NCI-H2171 treated with DMSO at 0.1 percent for 48 hours (cell line): ENCODE data around the gene IER3IP1.
"Not testable (repeated sequence)": the region's sequence is repeated elsewhere in the genome, so short reads cannot be mapped to it uniquely, and the experiment has no call there.

ENCODE experiments used
- DNase-seq: peaks from one replicate; lab custom pipeline; 2025; lab: John Stamatoyannopoulos, UW

IER3IP1 gene, protein sequence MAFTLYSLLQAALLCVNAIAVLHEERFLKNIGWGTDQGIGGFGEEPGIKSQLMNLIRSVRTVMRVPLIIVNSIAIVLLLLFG

DNA sequence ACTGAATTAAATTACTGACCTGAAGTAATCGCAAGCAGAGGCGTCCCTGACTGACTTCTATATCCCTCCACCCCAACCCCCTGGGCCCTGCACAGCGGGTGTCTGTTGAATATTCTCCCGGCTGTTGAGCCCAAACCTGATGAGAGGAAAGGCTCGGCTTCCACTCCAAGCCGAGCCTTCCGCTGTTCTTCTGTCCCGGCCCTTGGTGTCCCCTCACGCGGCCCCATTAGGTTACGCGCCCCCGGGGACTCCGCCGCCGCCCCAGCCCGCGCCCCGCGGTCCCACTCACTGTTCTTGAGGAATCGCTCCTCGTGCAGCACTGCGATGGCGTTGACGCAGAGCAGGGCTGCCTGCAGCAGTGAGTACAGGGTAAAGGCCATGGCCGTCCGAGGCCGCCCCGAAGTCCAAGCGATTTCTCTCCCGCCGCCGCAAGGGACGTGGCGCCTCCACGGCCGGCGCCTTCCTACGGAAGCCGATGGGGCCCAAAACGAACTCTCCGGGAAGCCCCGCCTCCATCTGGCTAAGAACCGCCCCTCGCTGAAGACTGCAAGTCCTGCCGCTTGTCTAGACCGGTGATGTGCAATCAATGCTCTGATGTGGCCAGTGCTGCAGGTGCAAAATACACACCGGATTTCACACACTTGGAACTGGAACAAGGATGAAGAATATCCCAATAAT lies at the start of gene IER3IP1:
Gene IER3IP1, minus strand, starts transcription at position 467 of the 678 bp plus-strand sequence. Its CDS starts 87 bp downstream, at position 380.
- DNase-seq = peak; percentile 85

DNA sequence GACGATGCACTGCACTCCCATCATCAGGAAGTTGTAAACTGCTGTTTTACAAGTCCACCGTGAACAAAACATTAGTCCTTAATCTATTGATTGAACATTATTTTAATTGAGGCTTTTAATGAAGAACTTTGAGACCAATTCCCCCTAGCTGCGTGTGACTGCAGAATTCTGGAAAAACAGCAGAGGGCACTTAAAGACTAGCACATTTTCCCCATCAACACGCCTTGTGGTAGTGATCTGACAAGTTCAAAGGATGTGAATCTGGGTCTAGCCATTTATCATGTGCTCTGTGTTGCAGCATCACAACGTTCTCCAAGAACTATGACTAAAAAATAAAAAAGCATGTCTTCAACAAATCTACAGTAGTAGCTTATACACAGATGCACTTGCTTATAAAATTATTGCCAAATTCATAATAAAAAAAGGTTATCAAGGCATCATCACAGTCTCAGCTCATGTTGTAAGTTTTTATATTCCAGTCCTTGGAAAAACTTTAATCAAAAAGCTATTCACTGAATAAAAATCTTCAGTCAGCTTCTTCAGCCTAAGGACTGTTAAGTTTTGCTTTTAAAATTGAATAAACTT lies 39.5 kb upstream of the IER3IP1 start:
- DNase-seq = peak; percentile 60

DNA sequence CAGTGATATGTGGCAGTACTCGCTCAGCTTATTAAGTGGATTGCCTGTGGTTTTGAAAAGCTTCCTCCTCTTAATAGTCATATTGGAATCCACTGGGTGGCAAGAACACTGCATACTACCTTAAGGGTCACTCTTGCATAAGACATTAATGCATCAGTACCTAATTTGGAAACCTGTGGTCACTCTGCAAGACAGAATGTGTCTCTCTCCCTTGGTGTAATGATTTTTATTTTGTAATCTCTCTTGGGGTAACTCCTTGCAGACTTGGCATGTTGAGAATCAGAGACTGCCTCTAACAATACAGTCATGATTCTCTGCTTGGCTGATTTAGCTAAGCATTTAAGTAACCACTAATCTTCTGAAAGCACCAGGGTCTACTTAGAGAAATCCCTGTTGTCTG lies 33.0 kb upstream of the IER3IP1 start:
- no peak for DNase-seq

DNA sequence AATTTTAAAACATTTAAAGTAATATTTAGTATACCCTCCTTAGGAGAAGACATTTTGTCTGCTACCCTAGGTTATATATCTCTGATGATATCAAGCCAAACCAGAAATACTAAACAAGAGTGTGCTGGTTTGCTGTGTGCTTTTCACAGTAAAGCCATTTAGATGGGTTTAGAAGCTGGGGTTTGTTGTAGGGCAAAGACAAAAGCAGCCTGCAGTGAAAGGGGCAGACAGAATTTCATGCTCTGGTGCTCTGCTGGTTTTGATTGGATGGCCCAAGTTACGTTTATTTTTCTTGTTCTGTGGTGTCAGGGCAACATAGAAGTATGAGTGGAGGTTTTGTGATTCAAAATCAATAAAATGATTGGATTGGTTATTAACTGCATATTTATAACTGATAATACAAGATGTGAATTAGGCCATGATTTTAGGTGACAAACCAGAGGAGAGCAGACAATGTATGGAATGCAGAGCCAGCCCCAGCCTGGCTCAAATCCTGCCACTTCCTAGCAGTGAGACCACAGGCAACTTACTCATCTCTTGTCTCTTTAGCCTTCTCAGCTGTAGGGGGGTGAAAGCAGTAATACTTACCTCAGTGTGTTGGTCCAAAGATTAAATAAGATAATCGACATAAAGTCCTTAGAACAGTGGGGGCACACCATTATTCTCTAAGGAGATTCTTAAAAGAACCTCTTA lies 30.9 kb upstream of the IER3IP1 start:
- no peak for DNase-seq

DNA sequence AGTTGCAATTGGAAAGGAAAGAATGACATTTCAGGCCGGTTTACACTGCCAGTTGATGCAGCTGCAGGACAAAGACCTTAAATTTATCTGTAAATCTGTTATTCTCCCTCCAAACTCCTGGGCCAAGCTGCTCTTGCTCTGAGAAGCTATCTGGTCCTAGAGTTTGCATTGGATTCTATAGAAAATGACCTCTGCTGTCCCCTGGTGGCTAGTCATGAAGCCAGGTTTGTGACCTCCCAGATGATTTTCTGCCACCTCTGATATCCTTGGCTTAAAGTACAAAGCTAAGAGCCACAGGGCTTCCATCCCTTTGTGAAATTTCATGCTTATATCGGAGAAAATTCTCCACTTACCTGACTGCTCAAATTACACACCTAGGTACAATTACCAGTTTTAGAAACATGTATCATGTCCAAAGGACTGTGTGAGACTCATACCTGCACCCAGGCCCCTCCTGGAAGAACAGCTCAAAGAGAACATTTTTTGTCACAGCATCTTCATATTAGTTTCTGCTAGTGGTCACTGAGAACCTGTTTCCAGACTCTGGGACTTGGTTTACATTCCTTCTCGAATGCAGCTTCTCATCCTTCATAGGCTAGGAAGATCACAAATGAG lies 28.9 kb upstream of the IER3IP1 start:
- peak; percentile 28 for DNase-seq

DNA sequence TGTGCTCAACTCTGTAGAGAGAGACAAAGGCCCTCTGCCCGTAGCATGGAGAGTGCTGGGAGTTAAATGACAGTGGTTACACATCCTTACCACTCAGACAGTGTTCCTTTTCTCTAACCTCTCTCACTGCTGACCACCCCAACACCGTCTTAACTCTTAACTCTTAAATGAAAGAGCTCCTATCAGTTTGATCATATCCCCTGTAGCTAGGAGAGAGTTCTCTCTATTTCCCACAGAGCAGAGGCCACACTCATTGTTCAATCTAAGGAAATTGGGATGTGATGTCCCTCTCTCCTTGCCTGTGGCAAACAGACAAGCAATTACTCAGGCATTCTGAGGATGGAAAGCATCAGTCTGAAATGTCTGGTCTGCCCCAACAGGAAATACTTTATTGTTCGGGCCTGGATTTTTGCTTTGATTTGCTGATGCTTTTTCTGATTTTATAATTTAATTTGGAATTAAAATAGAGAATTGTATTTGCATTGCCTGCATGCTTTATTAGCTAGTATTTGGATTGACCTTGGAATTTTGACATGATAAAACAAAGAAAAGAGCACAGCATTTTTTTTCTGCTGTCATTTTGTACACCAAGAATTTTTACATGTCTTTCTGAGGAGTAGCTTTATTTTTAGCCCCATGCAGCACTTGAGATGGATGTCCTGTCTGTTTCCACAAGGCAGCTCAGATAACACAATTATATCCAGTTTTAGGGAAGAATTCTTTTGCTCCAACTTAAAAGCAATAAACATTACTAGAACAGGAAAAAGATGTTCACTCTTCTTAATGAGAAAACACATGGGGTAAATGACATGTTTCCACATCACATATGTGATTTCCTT lies 27.7 kb upstream of the IER3IP1 start:
- no peak for DNase-seq

DNA sequence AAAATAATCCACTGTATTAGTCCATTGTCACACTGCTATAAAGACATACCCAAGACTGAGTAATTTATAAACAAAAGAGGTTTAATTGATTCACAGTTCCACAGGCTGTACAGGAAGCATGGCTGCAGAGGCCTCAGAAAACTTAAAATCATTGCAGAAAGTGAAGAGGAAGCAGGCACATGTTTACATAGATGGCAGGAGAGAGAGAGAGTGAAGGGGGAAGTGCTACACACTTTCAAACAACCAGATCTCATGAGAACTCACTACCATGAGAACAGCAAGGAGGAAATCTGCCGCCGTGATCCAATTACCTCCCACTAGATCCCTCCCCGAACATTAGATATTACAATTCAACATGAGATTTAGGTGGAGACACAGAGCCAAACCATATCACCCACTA lies 19.8 kb upstream of the IER3IP1 start:
- not testable (repeated sequence) for DNase-seq

DNA sequence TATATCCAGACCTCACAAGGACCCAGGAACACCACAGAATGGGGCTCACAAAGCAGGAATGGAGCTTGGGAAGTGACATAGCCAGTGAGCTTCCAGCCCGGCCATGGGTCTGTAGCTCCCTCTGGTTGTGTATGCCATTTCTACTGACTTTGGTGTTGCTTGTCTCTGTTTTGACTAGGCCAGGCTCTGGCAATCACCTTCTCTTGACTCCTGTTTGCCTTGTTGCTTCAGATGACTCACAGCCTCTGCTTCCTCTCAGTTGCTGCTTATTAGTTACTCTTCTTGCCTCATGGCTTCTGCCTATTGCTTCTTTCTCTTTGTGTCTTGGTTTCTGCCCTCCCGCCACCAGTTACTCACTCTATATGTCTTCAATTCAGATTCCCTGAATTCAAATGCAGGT lies 15.8 kb upstream of the IER3IP1 start:
- no peak for DNase-seq

DNA sequence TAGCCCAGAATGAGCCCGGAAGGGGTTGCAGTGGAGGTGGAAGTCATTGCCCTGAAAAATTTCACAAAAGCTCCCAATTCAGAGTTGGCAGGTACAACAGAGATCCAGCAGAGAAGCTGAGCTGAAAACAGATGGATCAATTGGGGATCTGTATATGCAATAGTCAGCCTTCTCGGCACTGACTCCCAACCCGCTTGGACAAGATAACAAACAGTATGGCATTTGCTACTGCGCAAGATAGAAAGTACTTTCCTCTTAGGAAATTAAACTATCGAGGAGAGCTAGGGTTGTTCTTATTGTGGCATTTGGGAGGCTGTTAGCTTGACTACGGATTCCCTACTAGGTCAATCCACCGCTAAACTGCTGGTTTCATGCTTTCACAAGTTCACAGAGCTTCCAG lies 11.6 kb upstream of the IER3IP1 start:
- no peak for DNase-seq

DNA sequence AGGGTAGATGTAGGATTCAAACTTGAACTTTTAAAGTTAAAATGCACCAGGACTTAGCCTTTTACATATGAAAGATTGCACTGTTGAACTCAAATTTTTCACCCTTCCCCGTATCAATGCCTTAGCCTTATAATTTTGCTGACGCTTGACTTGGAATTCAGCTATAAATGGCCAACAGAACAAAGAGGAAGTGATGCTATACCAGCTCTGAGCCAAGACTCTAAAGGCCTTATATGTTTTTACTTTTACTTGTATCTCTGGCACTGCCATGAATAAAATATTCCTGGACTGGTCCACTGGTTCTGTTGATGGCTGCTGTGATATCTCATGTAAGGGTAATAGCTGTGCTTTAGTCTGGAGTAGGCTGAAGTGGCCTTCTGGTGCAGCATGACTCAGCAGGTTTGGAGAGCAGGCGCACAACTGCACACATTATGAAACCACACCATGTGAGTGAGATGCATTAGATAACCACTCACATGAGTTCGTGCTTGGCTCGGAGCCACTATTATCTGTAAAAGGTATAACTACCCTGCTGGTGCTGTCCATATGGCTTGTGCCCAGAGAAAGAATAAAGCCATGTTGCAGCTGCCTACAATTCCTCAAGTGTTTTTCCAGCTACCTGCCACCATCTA lies 8.4 kb upstream of the IER3IP1 start:
- peak; percentile 81 for DNase-seq

DNA sequence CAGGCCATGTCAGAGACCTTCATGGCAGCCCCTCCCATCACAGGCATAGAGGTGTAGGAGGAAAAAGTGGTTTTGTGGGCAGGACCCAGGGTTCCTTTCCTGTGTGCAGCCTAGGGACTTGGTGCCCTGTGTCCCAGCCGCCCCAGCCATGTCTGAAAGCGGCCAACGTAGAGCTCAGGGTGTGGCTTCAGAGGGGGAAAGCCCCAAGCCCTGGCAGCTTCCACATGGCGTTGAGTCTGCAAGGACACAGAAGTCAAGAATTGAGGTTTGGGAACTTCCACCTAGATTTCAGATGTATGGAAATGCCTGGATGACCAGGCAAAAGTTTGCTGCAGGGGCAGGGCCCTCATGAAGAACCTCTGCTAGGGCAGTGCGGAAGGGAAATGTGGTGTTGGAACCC lies 6.0 kb upstream of the IER3IP1 start:
- DNase-seq = not testable (repeated sequence)

DNA sequence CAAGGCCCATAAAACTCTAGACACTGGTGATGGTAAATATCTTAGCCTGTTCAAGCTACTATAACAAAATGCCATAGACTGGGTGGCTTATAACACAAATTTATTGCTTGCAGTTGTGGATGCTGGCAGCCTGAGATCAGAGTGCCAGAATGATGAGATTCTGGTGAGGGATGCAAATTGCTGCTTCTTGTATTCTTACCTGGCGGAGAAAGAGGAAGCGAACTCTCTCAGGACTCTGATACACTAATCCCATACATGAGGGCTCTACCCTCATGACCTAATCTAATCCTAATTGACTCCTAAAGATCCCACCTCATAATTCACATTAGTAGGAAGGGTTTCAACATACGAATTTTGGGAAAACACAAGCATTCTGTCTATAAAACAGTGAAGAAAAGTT lies 4.6 kb upstream of the IER3IP1 start:
- no peak for DNase-seq

DNA sequence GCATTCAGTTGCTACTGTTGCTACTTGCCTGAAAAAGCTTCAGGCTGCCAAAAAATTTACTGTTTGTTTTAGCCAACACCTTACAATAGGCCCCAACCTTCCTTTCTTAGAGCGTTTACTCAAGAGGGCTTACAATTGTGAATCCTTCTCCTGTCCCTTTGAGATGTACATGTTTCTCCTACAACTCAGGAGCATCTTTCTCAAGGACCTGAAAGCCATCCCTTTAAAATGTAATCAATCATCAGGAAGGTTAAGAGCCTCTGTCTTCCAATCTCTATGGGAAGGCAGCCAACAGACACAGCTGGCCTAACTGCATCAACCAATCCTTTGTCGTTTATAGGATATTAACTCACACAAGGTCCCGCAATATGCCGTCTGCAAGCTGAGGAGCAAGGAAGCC lies 3.4 kb upstream of the IER3IP1 start:
- DNase-seq = peak; percentile 80

DNA sequence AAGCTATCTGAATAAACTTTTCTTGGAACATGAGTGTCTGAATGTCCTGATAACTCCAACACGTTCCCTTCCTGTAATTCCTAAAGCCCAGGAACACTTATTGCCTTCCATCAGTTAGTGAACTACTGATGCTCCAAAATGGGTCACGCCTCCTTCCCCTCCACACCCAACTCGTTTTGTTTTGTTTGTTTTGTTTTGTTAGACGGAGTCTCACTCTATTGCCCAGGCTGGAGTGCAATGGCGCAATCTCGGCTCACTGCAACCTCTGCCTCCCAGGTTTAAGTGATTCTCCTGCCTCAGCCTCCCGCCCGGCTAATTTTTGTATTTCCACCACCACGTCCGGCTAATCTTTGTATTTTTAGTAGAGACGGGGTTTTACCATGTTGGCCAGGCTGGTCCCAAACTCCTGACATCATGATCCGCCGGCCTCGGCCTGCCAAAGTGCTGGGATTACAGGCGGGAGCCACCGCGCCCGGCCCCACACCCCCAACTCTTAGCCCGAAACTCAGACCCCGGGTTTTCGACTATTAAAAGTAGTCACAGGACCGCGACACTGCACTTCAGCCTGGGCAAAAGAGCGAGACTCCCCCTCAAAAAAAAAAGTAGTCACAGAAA lies 774 bp downstream of the IER3IP1 start:
- no peak for DNase-seq

DNA sequence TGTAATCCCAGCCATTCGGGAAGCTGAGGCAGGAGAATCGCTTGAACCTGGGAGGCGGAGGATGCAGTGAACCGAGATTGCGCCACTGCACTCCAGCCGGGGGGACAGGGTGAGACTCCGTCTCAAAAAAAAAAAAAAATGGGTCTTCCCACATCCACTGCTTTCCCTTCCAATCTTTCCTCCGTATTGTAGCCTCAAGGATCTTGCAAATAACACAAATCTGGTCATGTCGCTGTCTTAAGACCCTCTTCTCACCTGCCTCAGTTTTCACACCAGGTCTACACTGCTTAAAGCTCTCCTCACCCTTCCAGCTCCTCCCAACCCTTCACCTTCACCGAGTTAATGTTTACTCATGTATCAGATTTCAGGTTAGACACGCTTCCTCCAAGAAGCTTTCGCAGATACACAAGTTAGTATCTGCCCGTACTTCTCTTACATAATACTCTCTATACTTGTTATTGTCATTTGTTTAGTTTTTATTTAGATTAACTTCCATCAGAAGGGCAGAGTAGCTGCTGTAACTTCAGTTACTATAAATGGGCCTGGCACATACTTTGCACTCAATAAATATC lies 1.5 kb downstream of the IER3IP1 start:
- peak; percentile 39 for DNase-seq

DNA sequence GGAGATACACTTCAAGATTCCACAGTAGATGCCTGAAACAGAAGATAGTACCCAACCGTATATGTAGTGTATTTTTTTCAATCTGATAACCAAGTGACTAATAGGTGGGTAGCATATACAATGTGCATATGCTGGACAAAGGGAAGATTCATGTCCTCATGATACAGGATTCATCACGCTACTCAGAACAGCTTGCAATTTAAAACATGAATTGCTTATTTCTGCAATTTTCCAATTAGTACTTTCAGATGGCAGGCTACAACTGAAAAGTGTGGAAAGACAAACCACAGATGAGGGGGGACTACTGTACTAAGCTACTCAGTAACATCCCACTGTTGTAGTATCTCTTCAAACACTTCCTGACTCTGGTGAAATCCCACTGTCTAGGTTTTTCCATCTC lies 3.7 kb downstream of the IER3IP1 start:
- no peak for DNase-seq

DNA sequence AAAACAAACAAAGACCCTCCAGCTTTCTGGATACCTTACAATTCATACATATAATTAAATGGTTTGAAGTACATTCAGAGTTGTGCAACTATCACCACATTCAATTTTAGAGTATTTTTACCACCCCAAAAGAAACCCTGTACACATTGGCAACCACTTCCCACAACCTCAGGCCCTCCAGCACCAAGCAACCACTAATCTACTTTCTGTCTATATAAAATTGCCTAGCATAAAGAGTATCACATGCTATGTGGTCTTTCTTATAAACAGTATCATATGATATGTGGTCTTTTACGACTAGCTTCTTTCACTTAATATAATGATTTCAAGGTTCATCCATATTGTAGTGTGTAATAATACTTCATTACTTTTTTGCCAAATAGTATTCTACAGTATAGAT lies 7.3 kb downstream of the IER3IP1 start:
- no peak for DNase-seq

DNA sequence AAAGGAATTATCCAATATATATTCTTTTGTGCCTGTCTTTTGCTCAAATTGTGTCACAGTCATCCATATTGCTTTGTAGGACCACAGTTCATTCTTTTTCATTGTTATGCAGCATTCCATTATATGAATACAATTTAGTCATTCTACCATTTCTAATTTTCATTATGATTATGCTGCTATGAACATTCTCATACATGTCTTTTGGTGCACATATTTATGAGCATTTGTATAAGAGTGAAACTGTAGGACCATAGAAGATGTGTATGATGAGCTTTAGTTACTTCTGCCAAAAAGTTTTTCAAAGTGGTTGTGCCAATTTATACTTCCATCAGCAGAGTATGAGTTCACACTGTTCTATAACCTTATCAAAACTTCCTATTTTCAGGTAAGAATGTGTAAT lies 7.7 kb downstream of the IER3IP1 start:
- no peak for DNase-seq

DNA sequence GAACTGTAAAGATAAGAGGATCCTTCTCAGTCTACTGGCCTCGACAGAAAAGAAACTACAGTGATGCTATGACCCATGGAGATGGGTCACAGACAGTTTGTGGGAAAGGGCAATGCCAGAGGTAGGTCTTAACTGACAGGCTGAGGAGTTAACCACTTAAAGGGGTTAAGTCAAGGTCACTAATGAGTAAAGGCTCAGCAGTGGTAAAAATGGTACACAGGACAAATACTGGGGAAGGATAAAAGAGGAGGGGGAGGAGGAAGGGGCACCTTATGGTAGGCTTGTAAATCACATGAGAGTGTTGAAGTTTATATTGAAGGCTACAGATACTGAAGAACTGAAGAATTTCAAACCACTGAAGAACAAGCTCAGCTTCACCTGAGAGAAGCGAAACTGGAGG lies 9.9 kb downstream of the IER3IP1 start:
- DNase-seq = no peak

DNA sequence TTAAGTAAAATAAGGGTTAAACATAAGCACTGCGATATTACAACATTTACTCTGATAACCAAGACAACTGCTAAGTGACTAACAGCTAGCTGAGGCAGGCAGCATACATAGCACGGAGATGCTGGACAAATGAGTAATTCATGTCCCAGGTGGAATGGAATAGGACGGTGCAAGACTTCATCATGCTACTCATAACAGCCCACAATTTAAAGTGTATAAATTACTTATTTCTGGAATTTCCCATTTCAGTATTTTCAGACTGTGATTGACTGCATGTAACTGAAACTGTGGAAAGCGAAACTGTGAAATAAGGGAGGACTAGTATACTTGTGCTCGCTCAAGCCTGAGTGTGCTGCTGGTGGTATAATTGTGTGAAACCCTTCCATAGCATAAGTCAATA lies 12.9 kb downstream of the IER3IP1 start:
- DNase-seq = no peak

DNA sequence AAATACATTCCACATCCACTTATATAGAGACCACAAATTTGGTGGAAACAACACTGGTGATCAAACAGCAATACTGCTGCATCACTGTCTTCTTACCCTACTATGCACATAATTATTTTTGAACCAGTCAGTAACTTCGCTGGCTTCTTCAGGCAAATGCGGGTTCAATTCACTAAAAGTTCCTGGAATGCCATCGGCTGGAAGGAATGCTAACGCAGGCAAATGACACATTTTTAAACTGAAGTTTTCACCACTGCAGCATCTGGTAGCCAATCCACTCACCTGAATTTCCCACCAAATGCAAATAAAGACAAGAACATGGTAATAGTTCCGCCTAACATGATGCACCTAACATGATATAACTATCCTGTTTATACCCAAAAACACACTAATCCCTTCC lies 15.9 kb downstream of the IER3IP1 start:
- DNase-seq = no peak
